Large intestine (tissue), 3 donors: ENCODE measurements around the gene SELENOV. TPM values are rescaled to one million over a fixed set of nuclear protein-coding genes. Genes with fewer than 3 reads are reported as not detected.

ENCODE experiments used
- DNase-seq, 2 donors: peaks; one replicate each; pipeline versions ENCODE4 v3.0.0 to v3.0.0-alpha.2; 2013
- H3K27ac ChIP-seq: one replicate; pipeline ENCODE4 v1.5.1; 2013; ENCODE audit warnings: low read length
- H3K27me3 ChIP-seq: 2 replicates; pipeline ENCODE4 v1.6.1; 2013; ENCODE audit warnings: low read length; ENCODE audit not compliant: control insufficient read depth, insufficient read depth
- H3K36me3 ChIP-seq: 2 replicates; pipeline ENCODE4 v1.6.1; 2013; ENCODE audit warnings: low read length; ENCODE audit not compliant: control insufficient read depth, insufficient read depth
- H3K4me1 ChIP-seq: one replicate; pipeline ENCODE4 v1.6.1; 2013; ENCODE audit warnings: low read length; ENCODE audit not compliant: control insufficient read depth, insufficient read depth
- H3K4me3 ChIP-seq: one replicate; pipeline ENCODE4 v1.5.1; 2013; ENCODE audit warnings: low read length
- H3K9me3 ChIP-seq: one replicate; pipeline ENCODE4 v1.6.1; 2013; ENCODE audit warnings: mild to moderate bottlenecking, low read depth, low read length, moderate library complexity; ENCODE audit not compliant: control insufficient read depth
- WGBS: methylation state at CpG from one replicate; pipeline ENCODE4 v1.1.5; 2013; ENCODE audit warnings: low lambda C conversion rate; ENCODE audit not compliant: insufficient coverage; 5-methylcytosine and 5-hydroxymethylcytosine counted together
- polyA plus RNA-seq: library from polyadenylated mRNA; unstranded; fragments of 120-200 nt; gene quantifications from one replicate; pipeline ENCODE4 v1.2.1, GENCODE V29; 2013

Gene SELENOV
- polyA plus RNA-seq, 1 donor: 0.19 TPM

GRCh38 chr19:39506598-39506943, 8.4 kb upstream of the SELENOV start:
- DNase-seq: no peak
- H3K4me1 ChIP-seq: no peaks in the 10 kb centered on the region
- 50% methylated on average over 2 of the region's 7 CpGs for WGBS
- no peaks in the 10 kb centered on the region for H3K36me3 ChIP-seq
- H3K27ac ChIP-seq: no peak overlapping the region
- peaks cover 68% of the 10 kb centered on the region for H3K27me3 ChIP-seq
- no peak overlapping the region for H3K4me3 ChIP-seq
- H3K9me3 ChIP-seq: peaks cover 11% of the 10 kb centered on the region

- peak; percentile 63 to 78 for DNase-seq
- Histone ChIP-seq H3K27me3 (peaks cover 69% of the 10 kb centered on the region), H3K27ac (no peak overlapping the region), H3K36me3 (no peaks in the 10 kb centered on the region), H3K4me1 (no peaks in the 10 kb centered on the region), H3K4me3 (peak overlapping the region; percentile 23), H3K9me3 (peaks cover 11% of the 10 kb centered on the region)
- WGBS: no CpG with 5 or more reads among the region's 96 CpGs
These were observed 7.8 kb upstream of the SELENOV start for GRCh38 chr19:39506944-39507714.

GRCh38 chr19:39507715-39508364, 7.1 kb upstream of the SELENOV start:
- no peaks in the 10 kb centered on the region for H3K4me1 ChIP-seq
- no peaks in the 10 kb centered on the region for H3K36me3 ChIP-seq
- WGBS: 20% methylated on average over 1 of the region's 24 CpGs
- peaks cover 7% of the 10 kb centered on the region for H3K9me3 ChIP-seq
- H3K27me3 ChIP-seq: peaks cover 73% of the 10 kb centered on the region
- no peak overlapping the region for H3K27ac ChIP-seq
- H3K4me3 ChIP-seq: peak overlapping the region; percentile 23
- no peak for DNase-seq

- Histone ChIP-seq H3K4me3 (no peak overlapping the region), H3K36me3 (no peaks in the 10 kb centered on the region), H3K27me3 (peaks cover 73% of the 10 kb centered on the region), H3K27ac (no peak overlapping the region), H3K9me3 (peaks cover 3% of the 10 kb centered on the region), H3K4me1 (no peaks in the 10 kb centered on the region)
- whole genome bisulfite sequencing: no CpG with 5 or more reads among the region's 9 CpGs
- DNase-seq: no peak
These were observed 6.3 kb upstream of the SELENOV start for GRCh38 chr19:39508629-39509028.

GRCh38 chr19:39509233-39509632, 5.7 kb upstream of the SELENOV start:
- peaks cover 3% of the 10 kb centered on the region for H3K9me3 ChIP-seq
- WGBS: no CpG with 5 or more reads among the region's 2 CpGs
- no peak overlapping the region for H3K4me3 ChIP-seq
- H3K36me3 ChIP-seq: no peaks in the 10 kb centered on the region
- H3K27ac ChIP-seq: no peak overlapping the region
- DNase-seq: no peak
- no peaks in the 10 kb centered on the region for H3K4me1 ChIP-seq
- peaks cover 73% of the 10 kb centered on the region for H3K27me3 ChIP-seq

GRCh38 chr19:39512988-39513387, 2.0 kb upstream of the SELENOV start:
- peaks cover 71% of the 10 kb centered on the region for H3K27me3 ChIP-seq
- WGBS: no CpG with 5 or more reads among the region's 2 CpGs

GRCh38 chr19:39515551-39516191, 732 bp downstream of the SELENOV start:
- peak overlapping the region; percentile 24 for H3K4me3 ChIP-seq
- peaks cover 8% of the 10 kb centered on the region for H3K4me1 ChIP-seq
- no CpG with 5 or more reads among the region's 44 CpGs for WGBS
- peaks cover 6% of the 10 kb centered on the region for H3K9me3 ChIP-seq
- no peak overlapping the region for H3K27ac ChIP-seq
- H3K36me3 ChIP-seq: no peaks in the 10 kb centered on the region
- peaks cover 61% of the 10 kb centered on the region for H3K27me3 ChIP-seq
- peak in 1 of 2 donors; percentile 16 for DNase-seq

More at GRCh38 chr19:39512988-39513387, 2.0 kb upstream of the SELENOV start:
- no peak overlapping the region for H3K4me3 ChIP-seq
- H3K4me1 ChIP-seq: peaks cover 8% of the 10 kb centered on the region
- peaks cover 6% of the 10 kb centered on the region for H3K9me3 ChIP-seq
- no peaks in the 10 kb centered on the region for H3K36me3 ChIP-seq
- no peak overlapping the region for H3K27ac ChIP-seq
- no peak for DNase-seq

GRCh38 chr19:39516270-39516669, 1.3 kb downstream of the SELENOV start:
- Histone ChIP-seq H3K4me1 (peaks cover 8% of the 10 kb centered on the region), H3K4me3 (no peak overlapping the region), H3K9me3 (peaks cover 6% of the 10 kb centered on the region), H3K27ac (no peak overlapping the region), H3K36me3 (no peaks in the 10 kb centered on the region), H3K27me3 (peaks cover 61% of the 10 kb centered on the region)
- no peak for DNase-seq
- WGBS: 29% methylated on average over 1 of the region's 6 CpGs

GRCh38 chr19:39517432-39517831, 2.5 kb downstream of the SELENOV start:
- Histone ChIP-seq H3K36me3 (no peaks in the 10 kb centered on the region), H3K27me3 (peaks cover 55% of the 10 kb centered on the region), H3K4me3 (no peak overlapping the region), H3K27ac (no peak overlapping the region), H3K4me1 (peaks cover 8% of the 10 kb centered on the region), H3K9me3 (peaks cover 6% of the 10 kb centered on the region)
- no CpG with 5 or more reads among the region's 3 CpGs for WGBS
- no peak for DNase-seq

- peaks cover 8% of the 10 kb centered on the region for H3K4me1 ChIP-seq
- no peaks in the 10 kb centered on the region for H3K36me3 ChIP-seq
- no peak overlapping the region for H3K27ac ChIP-seq
- H3K4me3 ChIP-seq: no peak overlapping the region
- peaks cover 6% of the 10 kb centered on the region for H3K9me3 ChIP-seq
- WGBS: no CpG with 5 or more reads among the region's 5 CpGs
- no peak for DNase-seq
- H3K27me3 ChIP-seq: peaks cover 45% of the 10 kb centered on the region
These were observed 3.5 kb downstream of the SELENOV start for GRCh38 chr19:39518458-39518857.
